GM19397 (cell line): ENCODE measurements around the gene SLC23A3.

Experiments
- ATAC-seq: cut with Tn5 transposase; IDR thresholded peaks from one replicate; pipeline ENCODE4 v1.9.1; 2021; ENCODE audit warnings: mild to moderate bottlenecking, moderate library complexity; ENCODE audit not compliant: unreplicated experiment

Gene SLC23A3

DNA sequence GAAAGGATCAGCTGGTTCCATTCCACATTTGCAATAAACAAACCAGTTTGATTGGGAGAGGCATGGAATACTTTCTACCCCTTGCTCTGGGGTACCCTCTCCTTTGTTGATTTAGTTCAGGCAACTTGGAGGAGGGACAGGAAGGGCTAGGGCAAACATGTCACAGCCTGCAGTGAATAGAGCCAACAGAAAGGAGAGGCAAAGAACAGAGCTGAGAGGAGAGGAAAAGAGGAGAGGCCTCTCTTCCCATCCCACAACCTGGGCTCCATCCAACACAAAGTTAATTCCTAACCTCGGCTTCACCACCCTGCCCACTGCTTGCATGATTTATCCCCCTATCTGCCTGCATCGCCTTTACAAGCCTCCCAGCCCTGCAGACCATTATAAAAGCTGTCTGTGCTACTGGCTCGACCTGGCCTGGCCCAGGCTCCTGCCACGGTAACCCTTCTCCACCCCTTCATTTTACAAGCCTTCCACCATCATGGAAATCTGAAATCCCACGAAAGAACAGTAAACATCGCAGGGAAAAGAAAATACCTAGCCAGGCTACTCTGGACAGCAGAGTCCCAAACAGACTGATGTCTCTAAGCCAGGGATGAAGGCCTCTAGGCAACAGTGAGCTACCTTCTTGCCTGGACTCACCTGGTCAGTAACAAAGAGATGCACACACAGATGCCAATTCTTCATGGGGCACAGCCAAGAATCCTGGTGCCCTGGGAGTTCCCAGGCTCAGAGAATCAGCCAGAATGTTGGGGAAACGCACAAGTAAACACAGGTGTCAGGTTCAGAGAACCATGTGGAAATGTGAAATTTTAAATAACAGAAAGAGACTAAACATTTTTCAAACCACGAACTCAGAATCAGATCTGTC, 52.8 kb downstream of the SLC23A3 start:
- ATAC-seq = no peak

DNA sequence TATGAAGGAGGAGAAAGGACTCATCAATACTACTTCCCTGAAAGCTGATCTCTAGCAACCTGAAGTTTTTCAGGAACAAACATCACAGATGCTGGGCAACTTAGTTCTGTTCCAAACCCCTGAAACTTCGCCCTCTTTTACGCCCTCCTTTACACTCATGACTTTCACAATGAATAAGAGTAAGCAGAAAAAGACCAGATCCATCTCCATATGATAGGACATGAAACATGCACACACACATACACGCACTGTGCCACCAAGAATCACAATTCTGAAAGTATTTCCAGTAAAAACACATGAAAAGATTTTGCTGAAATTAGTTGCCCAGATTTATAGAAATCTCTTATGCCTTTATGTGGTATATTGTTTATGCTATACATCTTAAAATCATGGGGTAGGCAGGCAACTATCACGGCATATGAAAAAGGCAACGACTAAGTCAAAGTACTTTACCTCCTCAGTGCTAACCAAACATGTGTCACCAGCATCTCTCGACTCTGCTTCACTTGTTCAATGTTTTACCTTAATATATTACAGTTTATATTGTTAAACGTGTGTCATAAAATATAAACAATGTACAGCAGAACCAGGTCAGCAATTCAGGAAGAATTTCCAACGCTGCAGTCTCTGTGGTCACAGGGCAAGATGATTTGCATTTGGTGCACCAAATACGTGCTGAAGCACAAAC, 57.0 kb downstream of the SLC23A3 start:
- no peak for ATAC-seq

DNA sequence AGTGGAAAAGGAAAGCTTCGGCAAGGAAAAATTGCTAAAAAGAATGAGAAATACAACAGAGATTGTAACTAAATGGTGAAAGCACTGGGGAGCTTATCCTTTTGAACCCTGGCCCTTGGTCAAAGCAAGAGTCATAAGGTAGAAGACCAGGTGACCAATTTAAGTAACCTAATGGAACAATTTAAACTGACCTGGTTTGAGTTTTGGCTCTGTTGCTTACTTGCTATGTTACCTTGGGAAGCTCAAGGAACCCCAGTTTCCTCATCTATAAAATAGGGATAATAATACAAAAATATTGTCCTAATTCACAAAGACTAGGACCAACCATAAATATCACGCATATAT, 57.8 kb downstream of the SLC23A3 start:
- no peak for ATAC-seq
